Spleen (tissue), 11 donors: Measurements from ENCODE around the gene TOB2. TPM values are rescaled to one million over a fixed set of nuclear protein-coding genes. Genes with fewer than 3 reads are reported as not detected.

Experiments
- DNase-seq: peaks from one replicate; pipeline ENCODE4 v3.0.0-alpha.2; 2020
- H3K27ac ChIP-seq, 8 donors: fragments of 200-600 bp; sonication (generic) in 7 of 8; 1 replicate in 4 of 8; 2 replicates in 4 of 8; pipeline versions ENCODE4 v1.5.0 to v1.8.0; 2016 to 2021; ENCODE audit warnings: inconsistent platforms in 4 of 8, mild to moderate bottlenecking in 4 of 8, moderate library complexity in 1 of 8
- H3K27me3 ChIP-seq, 7 donors: fragments of 200-600 bp; sonication (generic) in 6 of 7; replicated peaks in 1 of 7; 1 replicate in 4 of 7; 2 replicates in 3 of 7; pipeline versions ENCODE4 v1.5.0 to v1.8.0; 2016 to 2021; ENCODE audit warnings: inconsistent platforms in 3 of 7, mild to moderate bottlenecking in 1 of 7
- H3K36me3 ChIP-seq, 6 donors: fragments of 200-600 bp; sonication (generic) in 5 of 6; 1 replicate in 4 of 6; 2 replicates in 2 of 6; pipeline versions ENCODE4 v1.5.0 to v1.8.0; 2016 to 2021; ENCODE audit warnings: inconsistent platforms in 2 of 6
- H3K4me1 ChIP-seq, 6 donors: fragments of 200-600 bp; sonication (generic) in 5 of 6; 1 replicate in 3 of 6; 2 replicates in 3 of 6; pipeline versions ENCODE4 v1.5.0 to v1.8.0; 2016 to 2021; ENCODE audit warnings: inconsistent platforms in 3 of 6
- H3K4me3 ChIP-seq, 8 donors: fragments of 200-600 bp; sonication (generic) in 7 of 8; 1 replicate in 4 of 8; 2 replicates in 4 of 8; pipeline versions ENCODE4 v1.5.0 to v1.8.0; 2016 to 2021; ENCODE audit warnings: inconsistent platforms in 4 of 8, mild to moderate bottlenecking in 4 of 8, moderate library complexity in 2 of 8
- H3K9me3 ChIP-seq, 8 donors: fragments of 200-600 bp; sonication (generic) in 7 of 8; 1 replicate in 4 of 8; 2 replicates in 4 of 8; pipeline versions ENCODE4 v1.5.0 to v1.8.0; 2016 to 2021; ENCODE audit warnings: inconsistent platforms in 4 of 8
- POLR2A ChIP-seq, 3 donors: fragments of 450-650 bp; IDR thresholded peaks; one replicate each; pipeline ENCODE4 v1.5.1; 2017; ENCODE audit warnings: antibody characterized with exemption in 3 of 3, mild to moderate bottlenecking in 1 of 3
- POLR2AphosphoS5 ChIP-seq, 3 donors: sonication (generic); formaldehyde crosslinking; IDR thresholded peaks; one replicate each; pipeline ENCODE4 v1.5.1; 2017; ENCODE audit warnings: antibody characterized with exemption in 3 of 3
- WGBS, 5 donors: extraction: QIAGEN DNeasy Blood & Tissue Kit in 3 of 5; methylation state at CpG; one replicate each; pipeline versions ENCODE4 v1.1.5 to v1.1.7; 2013 to 2018; 5-methylcytosine and 5-hydroxymethylcytosine counted together
- intact Hi-C: fragments of 100-400 bp; cut with DNase I; formaldehyde crosslinking; loops from one replicate; pipeline ENCODE4 v1.15.0; 2023; ENCODE audit warnings: low total_unique reads
- polyA plus RNA-seq, 3 donors: library from polyadenylated mRNA; stranded (reverse); fragments of 200-250 nt; gene quantifications; one replicate each; pipeline ENCODE4 v1.2.1, GENCODE V29; 2013
- total RNA-seq, 7 donors: library from RNA; depleted of rRNA in 3 of 7; stranded (reverse); fragments of >200 nt in 3 of 7; fragmentation: NEBNext Ultra II Directional in 4 of 7; extraction: Animal tissue kit (Norgen Biotek cat#: 25700) in 4 of 7; gene quantifications; one replicate each; pipeline versions ENCODE4 v1.1.0 to v1.2.1, GENCODE V29; 2016 to 2021
- TF ChIP-seq, protein P1 (sequence below), 11 experiments: fragments of 200-600 bp in 7 of 11; fragments of 450-650 bp in 4 of 11; sonication (generic) in 4 of 11; IDR thresholded peaks in 8 of 11; conservative IDR thresholded peaks in 3 of 11; 1 replicate in 7 of 11; 2 replicates in 4 of 11; pipeline versions ENCODE4 v1.4.0 to v1.8.0; 2016 to 2021; ENCODE audit warnings: antibody characterized with exemption in 11 of 11, inconsistent platforms in 4 of 11, mild to moderate bottlenecking in 1 of 11
- donor health status: healthy with polysubstance abuse.
- donor health status: DM: no; HTN: no; CAD: no; lungs with moderate emphysema.
- donor health status: DM: no; HTN: no; CAD: no.
- donor health status: Bipolar disorder and iron deficiency.
- donor health status: healthy.
- donor health status: DM: no; HTN: no; CAD: no.
- donor health status: DM: yes; HTN: yes; CAD: no.

Gene TOB2
- total and polyA plus RNA-seq, 10 donors = 7.5 to 52.4 (median 42.3) TPM

DNA sequence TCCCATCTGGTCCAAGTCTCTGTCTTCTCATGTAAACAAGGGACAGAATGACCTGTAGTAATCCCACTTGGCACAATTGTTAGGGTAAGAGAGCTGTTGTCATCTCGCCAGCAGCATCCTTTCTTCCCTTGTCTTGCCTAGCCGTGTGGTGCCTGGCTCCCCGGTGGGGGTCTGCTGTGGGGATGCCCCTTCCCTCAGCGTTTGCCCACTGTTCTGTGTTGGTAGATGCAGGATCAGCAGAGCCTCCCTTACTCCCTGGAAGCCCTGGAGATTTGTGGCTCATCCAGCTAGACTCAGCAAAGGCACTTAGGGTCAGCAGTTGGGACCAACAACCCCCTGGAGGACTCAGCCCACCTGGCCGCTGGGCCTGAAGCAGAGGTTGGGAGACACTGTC, 35.3 kb upstream of the TOB2 start:
- Histone ChIP-seq H3K27ac (peak overlapping the region in 5 of 8 donors; percentile 18 to 84 (median 61)), H3K36me3 (peaks cover 0 to 14% (median 4%) of the 10 kb centered on the region in 6 donors), H3K27me3 (no peaks in the 10 kb centered on the region), H3K9me3 (no peaks in the 10 kb centered on the region), H3K4me3 (no peak overlapping the region), H3K4me1 (peaks cover 34 to 99% (median 82%) of the 10 kb centered on the region in 6 donors)
- no peak for DNase-seq
- TF ChIP-seq, protein P1, sequence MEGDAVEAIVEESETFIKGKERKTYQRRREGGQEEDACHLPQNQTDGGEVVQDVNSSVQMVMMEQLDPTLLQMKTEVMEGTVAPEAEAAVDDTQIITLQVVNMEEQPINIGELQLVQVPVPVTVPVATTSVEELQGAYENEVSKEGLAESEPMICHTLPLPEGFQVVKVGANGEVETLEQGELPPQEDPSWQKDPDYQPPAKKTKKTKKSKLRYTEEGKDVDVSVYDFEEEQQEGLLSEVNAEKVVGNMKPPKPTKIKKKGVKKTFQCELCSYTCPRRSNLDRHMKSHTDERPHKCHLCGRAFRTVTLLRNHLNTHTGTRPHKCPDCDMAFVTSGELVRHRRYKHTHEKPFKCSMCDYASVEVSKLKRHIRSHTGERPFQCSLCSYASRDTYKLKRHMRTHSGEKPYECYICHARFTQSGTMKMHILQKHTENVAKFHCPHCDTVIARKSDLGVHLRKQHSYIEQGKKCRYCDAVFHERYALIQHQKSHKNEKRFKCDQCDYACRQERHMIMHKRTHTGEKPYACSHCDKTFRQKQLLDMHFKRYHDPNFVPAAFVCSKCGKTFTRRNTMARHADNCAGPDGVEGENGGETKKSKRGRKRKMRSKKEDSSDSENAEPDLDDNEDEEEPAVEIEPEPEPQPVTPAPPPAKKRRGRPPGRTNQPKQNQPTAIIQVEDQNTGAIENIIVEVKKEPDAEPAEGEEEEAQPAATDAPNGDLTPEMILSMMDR (IDR thresholded peaks at IDR 0.05 in 8 of 11, conservative IDR thresholded peaks at IDR 0.05 in 3 of 11) = no peak
- no peak for TF ChIP-seq POLR2AphosphoS5 (IDR thresholded peaks at IDR 0.05)
- TF ChIP-seq POLR2A (IDR thresholded peaks at IDR 0.05) = no peak
- intact Hi-C loops = no loop called here
- 70 to 80% (median 73%) methylated on average over 4 to 5 of the region's 5 CpGs for WGBS, 5 donors

DNA sequence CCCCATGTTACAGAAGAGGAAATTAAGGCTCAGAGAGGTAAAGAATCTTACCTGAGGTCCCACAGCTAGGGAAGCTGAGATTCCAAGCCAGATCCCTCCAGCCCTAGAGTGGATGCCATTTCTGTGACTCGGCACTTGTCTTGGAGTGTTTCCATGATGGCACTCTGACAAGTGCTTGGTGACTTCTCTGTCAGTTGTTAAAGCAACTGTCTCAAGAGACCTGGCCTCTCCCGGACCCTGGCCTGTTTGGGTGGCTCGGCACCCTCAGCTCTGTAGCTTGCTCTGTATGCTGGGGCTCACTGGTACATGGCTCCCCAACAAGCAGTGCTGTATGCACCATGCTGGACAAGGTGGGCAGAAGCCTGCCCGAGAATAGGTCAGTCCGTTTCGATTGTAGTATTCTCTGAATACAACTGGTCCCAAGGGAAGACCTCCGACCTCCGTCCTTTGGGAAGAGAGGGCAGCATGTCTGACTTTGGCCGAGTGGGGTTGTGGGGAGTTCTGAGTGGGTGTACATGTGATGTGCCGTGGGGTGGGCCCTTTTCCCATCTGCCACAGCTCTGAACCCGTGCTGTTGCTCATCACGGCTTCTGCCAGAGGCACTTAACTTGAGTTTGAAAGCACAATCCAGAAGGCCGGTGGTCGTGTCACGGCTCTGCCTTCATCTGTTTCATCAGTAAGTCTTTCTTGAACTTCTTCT, 34.7 kb upstream of the TOB2 start:
- Histone ChIP-seq H3K4me1 (peaks cover 35 to 100% (median 85%) of the 10 kb centered on the region in 6 donors), H3K27ac (peak overlapping the region in 5 of 8 donors; percentile 20 to 84 (median 61)), H3K4me3 (no peak overlapping the region), H3K27me3 (no peaks in the 10 kb centered on the region), H3K36me3 (peaks cover 0 to 14% (median 4%) of the 10 kb centered on the region in 6 donors), H3K9me3 (no peaks in the 10 kb centered on the region)
- 78 to 91% (median 88%) methylated on average over 13 to 15 of the region's 15 CpGs for WGBS, 5 donors
- intact Hi-C loops = no loop called here
- no peak for DNase-seq
- TF ChIP-seq POLR2AphosphoS5 (IDR thresholded peaks at IDR 0.05) = no peak
- TF ChIP-seq POLR2A (IDR thresholded peaks at IDR 0.05) = no peak
- TF ChIP-seq, protein P1 (IDR thresholded peaks at IDR 0.05 in 8 of 11, conservative IDR thresholded peaks at IDR 0.05 in 3 of 11) = no peak

DNA sequence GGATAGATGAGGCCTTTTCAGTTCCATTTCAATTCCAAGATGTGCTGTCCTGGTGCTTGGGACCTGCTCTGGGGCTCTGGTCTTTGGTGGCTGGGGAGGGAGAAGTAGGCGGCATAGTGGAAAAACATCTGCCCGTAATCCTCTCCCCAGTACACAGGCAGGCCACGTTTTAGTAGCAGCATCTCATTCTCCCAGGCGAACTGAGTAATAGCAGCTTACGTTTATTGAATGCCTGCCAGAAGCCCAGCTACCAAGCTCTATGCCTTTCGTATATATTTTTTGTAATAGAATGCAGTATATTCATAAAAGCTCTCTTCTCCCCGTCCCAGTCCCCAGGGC, 33.8 kb upstream of the TOB2 start:
- Histone ChIP-seq H3K27me3 (no peaks in the 10 kb centered on the region), H3K4me1 (peaks cover 35 to 100% (median 85%) of the 10 kb centered on the region in 6 donors), H3K36me3 (peaks cover 0 to 14% (median 4%) of the 10 kb centered on the region in 6 donors), H3K4me3 (no peak overlapping the region), H3K9me3 (no peaks in the 10 kb centered on the region), H3K27ac (peak overlapping the region in 6 of 8 donors; percentile 20 to 84 (median 57))
- intact Hi-C loops = no loop called here
- DNase-seq = no peak
- 70 to 83% (median 78%) methylated on average over 7 of the region's 7 CpGs for WGBS, 5 donors
- TF ChIP-seq POLR2A (IDR thresholded peaks at IDR 0.05) = no peak
- no peak for TF ChIP-seq POLR2AphosphoS5 (IDR thresholded peaks at IDR 0.05)
- TF ChIP-seq, protein P1 (IDR thresholded peaks at IDR 0.05 in 8 of 11, conservative IDR thresholded peaks at IDR 0.05 in 3 of 11) = no peak

DNA sequence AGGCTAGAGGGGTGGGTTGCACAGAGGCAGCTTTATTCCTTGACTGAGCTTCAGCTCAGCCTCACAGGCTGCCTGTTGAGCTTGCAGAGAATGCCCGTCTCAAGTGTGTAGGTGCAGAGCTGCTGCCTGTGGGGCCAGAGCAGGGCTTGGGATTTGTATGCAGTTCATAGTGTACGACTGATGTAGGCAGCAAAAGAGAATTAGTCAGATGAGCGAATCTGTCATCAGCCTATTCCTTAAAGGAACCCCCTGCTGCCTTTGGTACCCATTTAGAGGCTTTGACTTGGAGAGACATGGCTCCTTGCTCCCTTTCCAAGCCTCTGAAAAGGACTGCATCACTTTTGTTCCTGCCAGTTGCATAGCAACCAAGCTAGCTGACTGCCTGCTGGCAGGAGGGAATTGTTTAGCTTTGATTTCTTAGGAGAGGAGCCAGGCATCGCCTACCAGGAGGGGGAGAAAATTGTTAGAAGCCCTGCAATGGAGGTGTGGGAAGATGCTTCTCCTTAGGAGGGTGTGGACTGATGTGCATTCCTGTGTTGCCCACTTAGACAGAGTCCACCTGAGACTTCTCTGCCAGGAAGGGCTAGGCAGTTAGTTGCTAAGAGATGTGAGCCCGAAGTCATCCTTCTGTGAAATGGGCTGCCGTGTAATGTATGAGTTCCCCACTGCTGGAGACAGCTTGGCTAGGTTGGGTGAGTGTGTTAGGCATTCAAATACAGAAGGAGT, 33.2 kb upstream of the TOB2 start:
- Histone ChIP-seq H3K27me3 (no peaks in the 10 kb centered on the region), H3K4me3 (no peak overlapping the region), H3K9me3 (no peaks in the 10 kb centered on the region), H3K36me3 (peaks cover 0 to 14% (median 4%) of the 10 kb centered on the region in 6 donors), H3K4me1 (peaks cover 31 to 100% (median 83%) of the 10 kb centered on the region in 6 donors), H3K27ac (peak overlapping the region in 6 of 8 donors; percentile 41 to 84 (median 57))
- TF ChIP-seq, protein P1 (IDR thresholded peaks at IDR 0.05 in 8 of 11, conservative IDR thresholded peaks at IDR 0.05 in 3 of 11) = no peak
- TF ChIP-seq POLR2A (IDR thresholded peaks at IDR 0.05) (no peak), POLR2AphosphoS5 (IDR thresholded peaks at IDR 0.05) (no peak)
- no peak for DNase-seq
- 79 to 92% (median 81%) methylated on average over 6 of the region's 6 CpGs for WGBS, 5 donors
- intact Hi-C loops = no loop called here
